GM18505 (cell line): ENCODE data around the gene C3orf20.

Experiments
- ATAC-seq: cut with Tn5 transposase; IDR thresholded peaks from one replicate; pipeline ENCODE4 v1.9.1; 2021; ENCODE audit not compliant: unreplicated experiment
- POLR2A ChIP-seq: IDR thresholded peaks from 4 replicates; pipeline ENCODE4 v1.6.1; 2011; ENCODE audit warnings: borderline replicate concordance; ENCODE audit not compliant: insufficient read depth, insufficient read length; ENCODE audit errors: extremely low read depth

C3orf20 gene

DNA sequence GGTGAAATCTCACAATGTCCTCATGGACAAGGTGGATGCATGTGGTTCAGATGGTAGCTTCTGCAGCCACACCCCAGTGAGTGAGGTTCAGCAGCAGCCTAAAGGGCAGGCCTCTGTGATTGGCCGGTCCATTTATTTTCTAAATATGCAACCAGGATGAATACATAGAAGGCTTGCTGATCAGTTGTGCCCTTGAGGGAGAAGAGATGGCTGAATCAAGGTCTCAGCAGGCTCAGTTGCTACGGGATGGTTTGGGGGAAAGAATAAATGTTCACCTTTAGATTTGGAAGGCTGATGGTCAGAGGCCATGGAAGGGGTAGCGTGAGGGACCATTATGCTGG is 90.1 kb downstream of the C3orf20 start:
- ATAC-seq, result no peak
- no peak for TF ChIP-seq POLR2A

DNA sequence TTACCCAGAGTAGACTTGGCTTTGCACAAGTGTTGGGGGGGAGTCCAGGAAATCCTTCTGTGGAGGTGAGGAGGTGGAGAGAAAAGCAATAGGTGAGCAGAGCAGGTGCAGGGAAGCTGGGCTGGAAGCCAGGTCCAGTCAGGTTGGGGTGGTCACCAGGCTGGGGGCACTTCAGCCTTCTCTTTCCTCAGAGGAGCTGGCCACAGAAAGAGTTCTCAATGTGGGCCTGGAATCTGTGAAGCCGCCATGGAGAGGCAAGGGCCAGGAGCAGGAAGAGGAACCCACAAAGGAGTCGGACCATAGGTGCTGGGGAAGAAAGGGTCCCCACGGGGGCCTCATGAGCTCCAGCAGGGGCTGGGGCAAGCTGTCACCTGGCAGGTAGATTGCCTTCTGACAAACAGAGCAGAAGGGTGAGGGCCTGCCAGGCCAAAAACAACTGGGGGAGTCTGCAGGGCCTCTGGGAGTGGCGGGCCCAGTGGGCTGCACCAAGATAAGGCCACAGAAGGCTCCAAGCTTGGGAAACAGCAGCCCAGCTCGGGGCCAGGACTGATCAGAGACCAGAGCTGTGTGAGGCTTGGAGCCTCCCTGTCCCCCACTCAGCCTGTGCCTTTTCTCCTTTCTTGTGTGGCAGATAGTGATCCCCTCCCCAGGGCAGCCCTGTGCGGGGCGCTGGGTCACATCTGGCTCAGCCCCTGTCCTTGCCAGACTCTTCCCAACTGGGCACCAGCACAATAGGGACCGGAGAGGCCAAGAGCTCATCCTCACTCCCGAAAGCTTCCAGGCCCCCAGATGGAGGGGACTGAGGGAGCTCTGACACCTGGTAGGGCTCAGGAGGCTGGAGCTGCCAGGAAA is 90.9 kb downstream of the C3orf20 start:
- ATAC-seq, result no peak

GRCh38 chr3:14766428-14767244 is 91.7 kb downstream of the C3orf20 start:
- no peak for ATAC-seq
- no peak for TF ChIP-seq POLR2A

More for the DNA sequence above, 90.9 kb downstream of the C3orf20 start:
- TF ChIP-seq POLR2A, result no peak

DNA sequence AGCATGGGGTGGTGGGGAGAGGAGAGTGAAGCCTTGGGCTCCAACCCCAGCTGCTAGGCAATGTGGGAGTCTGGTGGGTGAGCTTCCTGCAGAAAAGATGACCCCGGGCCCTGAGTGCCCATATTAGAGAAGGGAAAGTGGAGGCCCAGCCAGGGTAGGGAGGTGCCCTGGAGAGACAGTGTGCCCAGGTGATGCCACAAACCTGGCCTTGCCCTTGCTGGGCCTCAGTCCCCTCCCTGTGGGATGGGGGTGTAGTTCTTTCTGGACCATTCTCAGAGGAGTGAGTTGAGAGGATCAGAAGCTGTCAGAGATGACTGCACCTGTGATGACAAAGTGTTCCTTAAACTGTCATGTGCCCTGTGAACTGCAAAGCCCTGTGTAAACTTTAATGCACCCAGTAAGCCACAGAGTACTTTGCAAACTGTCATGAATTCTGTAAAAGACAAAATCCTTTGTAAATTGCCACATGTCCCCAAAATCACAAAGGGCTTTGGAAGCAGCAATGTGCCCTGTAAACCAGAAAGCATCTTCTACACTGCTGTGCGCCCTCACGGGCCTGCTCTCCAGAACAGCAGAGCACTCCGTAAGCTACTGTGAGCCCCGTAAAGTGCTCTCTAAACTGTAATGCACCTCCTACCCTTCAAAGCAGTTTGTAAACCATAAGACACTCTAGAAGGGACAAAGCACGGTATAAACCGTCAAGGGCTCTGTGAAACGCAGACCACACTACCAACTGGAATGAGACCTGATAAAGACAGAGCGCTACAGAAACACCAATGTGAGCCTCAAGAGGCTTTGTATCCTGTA is 92.5 kb downstream of the C3orf20 start:
- TF ChIP-seq POLR2A, result no peak
- ATAC-seq, result no peak

GRCh38 chr3:14768182-14768790 is 93.3 kb downstream of the C3orf20 start:
- no peak for ATAC-seq
- no peak for TF ChIP-seq POLR2A

- no peak for ATAC-seq
- no peak for TF ChIP-seq POLR2A
These were observed 93.9 kb downstream of the C3orf20 start for GRCh38 chr3:14768881-14769280.

DNA sequence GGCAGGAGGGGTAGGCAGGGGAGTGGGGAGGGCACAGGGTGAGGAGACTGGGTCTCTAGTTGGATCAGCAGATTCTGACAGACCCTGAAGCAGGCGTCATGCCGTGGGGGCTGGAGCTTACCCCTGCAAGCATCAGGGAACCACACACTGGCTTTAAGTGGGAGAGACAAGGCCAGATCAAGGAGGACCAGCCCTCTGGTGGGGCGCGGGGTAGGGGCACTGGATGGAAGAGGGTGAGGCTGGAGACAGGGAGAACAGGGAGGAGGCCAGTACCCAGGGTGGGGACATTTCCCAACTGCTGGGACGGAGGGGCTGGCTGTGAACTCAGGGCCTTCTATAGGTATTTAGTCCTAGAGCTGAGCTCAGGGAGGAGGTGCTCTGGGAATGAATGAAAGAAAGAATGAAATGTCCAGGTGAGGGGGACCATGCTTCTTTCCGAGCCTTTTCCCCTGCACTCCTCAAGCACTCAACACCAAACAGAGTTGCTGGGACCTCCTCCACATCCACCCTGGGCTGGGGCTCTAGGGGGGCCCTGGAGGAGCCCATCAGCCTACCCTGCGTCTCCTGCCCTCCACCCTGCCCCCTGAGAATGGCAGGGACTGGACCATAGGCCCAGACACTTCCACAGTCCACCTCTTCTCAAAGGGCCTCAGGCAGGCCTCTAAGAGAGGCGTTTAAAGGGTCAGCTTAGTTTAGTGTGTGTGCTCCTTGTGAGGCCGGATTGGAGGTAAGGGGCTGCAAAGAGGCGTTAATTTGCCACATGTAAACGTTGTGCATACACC is 94.8 kb downstream of the C3orf20 start:
- no peak for TF ChIP-seq POLR2A
- ATAC-seq, result no peak

DNA sequence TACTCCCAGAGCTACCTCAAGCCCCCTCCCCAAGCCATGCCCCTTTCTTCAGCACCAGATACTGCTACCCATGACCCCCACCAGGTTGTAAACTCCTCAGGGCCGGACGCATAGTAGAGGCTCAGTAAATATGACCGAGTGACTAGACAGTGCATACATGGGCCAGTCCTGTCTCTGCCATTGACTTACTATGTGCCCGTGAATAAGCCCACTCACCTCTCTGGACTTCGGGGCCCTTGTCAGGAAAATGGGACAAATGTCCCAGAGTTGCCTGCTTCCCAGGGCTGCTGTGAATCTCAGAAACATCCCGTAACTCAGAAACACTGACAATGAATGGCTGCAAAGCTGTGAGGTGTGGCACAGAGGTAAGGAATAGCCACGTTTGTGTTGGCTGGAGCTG is 95.7 kb downstream of the C3orf20 start:
- TF ChIP-seq POLR2A, result no peak
- no peak for ATAC-seq

DNA sequence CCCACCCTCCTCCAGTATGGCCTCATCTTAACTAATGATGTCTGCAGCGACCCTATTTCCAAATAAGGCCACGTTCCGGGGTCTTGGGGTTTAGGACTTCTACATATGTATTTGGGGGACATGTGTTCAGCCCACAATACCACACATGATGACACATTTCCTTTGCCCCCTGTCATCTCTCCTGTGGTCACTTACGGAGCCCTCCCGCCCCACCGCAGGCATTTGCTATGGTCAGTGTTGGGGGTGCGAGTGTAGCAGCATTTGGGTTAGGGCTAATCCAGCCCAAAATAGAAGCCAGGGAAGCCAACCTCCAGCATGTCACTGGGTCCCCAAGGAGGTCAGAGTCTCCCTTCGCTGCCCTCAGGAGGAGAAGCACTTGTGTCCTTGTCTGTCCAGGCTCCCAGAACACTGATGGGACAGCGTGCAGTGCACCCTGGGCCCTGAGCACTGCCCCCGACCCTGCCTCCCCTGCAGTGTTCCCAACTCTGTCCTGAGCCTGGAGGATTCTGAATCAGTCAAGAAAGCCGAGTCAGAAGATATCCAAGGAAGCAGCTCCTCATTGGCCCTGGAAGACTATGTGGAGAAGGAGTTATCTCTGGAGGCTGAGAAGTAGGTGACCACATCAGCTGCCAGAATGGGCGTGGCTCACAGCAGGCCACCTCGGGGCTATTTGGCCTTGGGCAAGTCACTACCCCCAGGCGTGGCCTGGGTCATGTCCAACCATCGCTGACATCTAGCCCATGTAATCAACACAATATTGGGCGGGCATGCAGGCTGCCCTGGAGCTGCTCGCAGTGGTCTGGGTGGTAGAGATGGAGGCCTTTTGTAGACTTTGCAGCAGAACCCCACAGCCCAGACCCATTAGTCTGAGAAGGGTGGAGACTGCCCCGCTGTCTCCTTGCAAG is 96.9 kb downstream of the C3orf20 start:
- TF ChIP-seq POLR2A, result no peak
- ATAC-seq, result no peak

GRCh38 chr3:14772533-14773138 is 97.7 kb downstream of the C3orf20 start:
- ATAC-seq, result no peak
- TF ChIP-seq POLR2A, result no peak

DNA sequence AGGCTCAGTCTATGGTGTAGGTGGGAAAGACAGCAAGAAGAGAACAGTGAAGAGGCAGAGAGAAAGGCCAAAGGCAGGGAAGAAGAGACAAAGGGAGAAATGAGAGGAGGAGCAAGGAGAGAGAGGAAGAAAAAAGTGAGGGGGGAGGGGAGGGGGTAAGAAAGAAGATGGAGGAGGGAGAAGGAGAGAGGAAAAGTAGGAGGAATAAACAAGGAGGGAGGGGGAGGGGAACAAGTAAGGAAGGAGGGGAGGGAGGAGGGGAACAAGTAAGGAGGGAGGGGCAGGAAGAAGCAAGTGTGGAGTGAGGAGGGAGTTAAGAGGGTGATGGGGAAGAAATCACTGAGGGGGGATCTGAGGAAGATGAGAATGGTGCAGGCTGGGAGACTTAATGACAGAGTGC is 98.3 kb downstream of the C3orf20 start:
- no peak for TF ChIP-seq POLR2A
- no peak for ATAC-seq

DNA sequence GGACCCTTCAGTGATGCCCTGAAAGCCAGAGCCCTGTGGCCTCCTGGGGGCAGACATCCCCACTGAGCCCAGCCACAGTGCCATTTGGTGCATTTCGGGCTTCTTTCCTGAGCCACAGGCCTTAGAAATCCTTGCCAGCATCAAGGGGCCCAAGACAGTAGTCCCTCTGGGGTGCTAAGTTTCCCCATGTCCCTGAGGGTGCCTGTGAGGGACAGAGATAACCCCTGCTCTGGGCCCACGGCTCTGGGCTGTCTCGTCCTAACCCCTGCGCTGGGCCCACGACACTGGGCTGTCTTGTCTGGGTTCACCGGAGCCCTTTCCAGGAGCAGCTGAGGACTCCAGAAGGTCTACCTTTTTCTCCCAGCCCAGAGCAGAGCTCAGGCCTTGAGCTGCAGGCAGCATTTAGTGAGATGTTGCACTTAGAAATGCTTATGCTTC is 98.8 kb downstream of the C3orf20 start:
- ATAC-seq, result no peak
- no peak for TF ChIP-seq POLR2A

- no peak for TF ChIP-seq POLR2A
- ATAC-seq, result no peak
These were observed 99.5 kb downstream of the C3orf20 start for GRCh38 chr3:14774431-14774830.
